ENCODE results near the gene PDCD10. TPM values are rescaled to one million over a fixed set of nuclear protein-coding genes. Genes with fewer than 3 reads are reported as not detected.

The PDCD10 gene
- polyA plus RNA-seq, 1 of the 3 experiments (the other 2 are of a cell fraction): 29.0 TPM

DNA sequence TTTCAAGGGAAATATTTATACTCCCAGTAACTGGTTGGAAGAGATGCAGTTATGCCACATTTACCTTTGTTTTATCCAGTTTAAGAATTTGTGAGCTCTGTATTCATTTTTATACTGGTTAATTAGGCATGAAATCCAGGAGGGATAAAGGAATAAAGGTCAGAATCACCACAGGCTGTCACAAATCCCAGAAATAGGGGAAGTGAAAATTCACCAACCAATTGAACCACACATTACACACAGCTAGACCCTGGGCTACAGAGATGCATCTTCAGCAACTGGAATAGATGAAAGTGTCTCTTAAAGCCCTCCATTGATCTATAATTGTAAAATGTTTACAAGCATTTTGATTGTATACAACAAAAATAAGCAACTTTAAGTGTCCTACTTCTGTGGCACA is 19.4 kb upstream of the PDCD10 start:
- H3K9me2 ChIP-seq: no peaks in the 10 kb centered on the region
- H2AFZ ChIP-seq (ENCODE audit: low read depth): no peak overlapping the region
- H3K4me3 ChIP-seq (ENCODE audit: low read depth in 2 of 2, low read length in 1 of 2): no peak overlapping the region
- no peaks in the 10 kb centered on the region for H3K9me3 ChIP-seq
- TF ChIP-seq TCF12 (IDR thresholded peaks at IDR 0.05) (no peak), ZBTB33 (IDR thresholded peaks at IDR 0.05; ENCODE audit: borderline replicate concordance, low read depth) (no peak), CTCF (IDR thresholded peaks at IDR 0.05) (no peak), GABPA (IDR thresholded peaks at IDR 0.05; ENCODE audit: low read depth) (no peak), FOSL2 (IDR thresholded peaks at IDR 0.05; ENCODE audit: borderline replicate concordance, low read depth) (no peak), YY1 (IDR thresholded peaks at IDR 0.05; ENCODE audit: low read depth) (no peak), MEF2A (IDR thresholded peaks at IDR 0.05; ENCODE audit: borderline replicate concordance, low read depth) (no peak), JUND (IDR thresholded peaks at IDR 0.05) (no peak), IRF3 (IDR thresholded peaks at IDR 0.05; ENCODE audit: low read depth, low read length) (no peak)
- no peak for DNase-seq
- no peak overlapping the region for H3K9ac ChIP-seq
- H3K27ac ChIP-seq (ENCODE audit: low read depth in 2 of 2, low read length in 1 of 2): no peak overlapping the region
- ChIA-PET CTCF (interaction anchor here (4.4 kb wide), 1 partner anchor 14 kb away, joined by 19 read pairs; no protein-coding TSS in a partner anchor), POLR2A (no interaction called here)
- no peaks in the 10 kb centered on the region for H3K4me1 ChIP-seq (ENCODE audit: control insufficient read depth in 1 of 2, insufficient read depth in 2 of 2, low read depth in 1 of 2, low read length in 1 of 2)
- no peaks in the 10 kb centered on the region for H3K36me3 ChIP-seq (replicated peaks in 1 of 2; ENCODE audit: control insufficient read depth in 1 of 2, insufficient read depth in 2 of 2, low read length in 1 of 2)
- no peaks in the 10 kb centered on the region for H3F3A ChIP-seq (replicated peaks; ENCODE audit: insufficient read depth)
- no peak overlapping the region for H3K4me2 ChIP-seq
- no peaks in the 10 kb centered on the region for H3K79me2 ChIP-seq (ENCODE audit: insufficient read depth)
- no peaks in the 10 kb centered on the region for H4K20me1 ChIP-seq (ENCODE audit: insufficient read depth)
- H3K27me3 ChIP-seq (ENCODE audit: insufficient read depth): no peaks in the 10 kb centered on the region

DNA sequence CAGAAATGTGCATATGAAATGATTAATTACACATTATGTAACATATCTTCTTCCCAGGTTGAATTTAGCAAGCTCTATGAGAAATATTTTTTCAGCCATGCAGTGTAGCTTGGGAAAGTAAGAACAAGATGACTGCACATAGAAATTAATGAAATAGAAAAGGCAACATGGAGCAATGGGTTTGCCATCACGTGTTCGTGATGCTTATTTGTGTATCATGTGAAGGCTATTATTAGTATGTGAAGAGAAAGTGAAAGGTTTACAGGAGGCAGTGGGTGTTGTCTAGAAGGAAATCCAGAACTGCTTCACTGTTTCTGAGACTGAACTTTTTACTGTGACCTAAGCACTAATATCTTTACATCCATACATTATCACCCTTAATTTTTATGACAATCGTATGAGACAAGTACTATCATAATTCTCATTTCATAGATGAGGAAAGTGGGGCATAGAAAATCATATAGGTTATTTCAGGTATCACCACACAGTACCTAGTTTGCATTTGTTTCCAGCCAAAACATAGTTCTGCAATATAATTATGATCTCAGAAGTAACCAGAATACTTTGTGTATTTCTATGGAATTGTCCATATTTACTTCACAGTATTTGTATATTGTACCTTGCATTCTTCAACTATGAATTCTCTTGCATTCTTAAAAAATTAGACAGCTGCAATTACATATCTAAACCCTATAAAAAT is 15.7 kb upstream of the PDCD10 start:
- POLR2A ChIA-PET: no interaction called here
- Histone ChIP-seq H3K79me2 (ENCODE audit: insufficient read depth) (no peaks in the 10 kb centered on the region), H3K9me2 (no peaks in the 10 kb centered on the region), H3K4me1 (ENCODE audit: control insufficient read depth in 1 of 2, insufficient read depth in 2 of 2, low read depth in 1 of 2, low read length in 1 of 2) (no peaks in the 10 kb centered on the region), H3K9ac (no peak overlapping the region), H3K4me2 (no peak overlapping the region), H3K4me3 (ENCODE audit: low read depth in 2 of 2, low read length in 1 of 2) (no peak overlapping the region), H4K20me1 (ENCODE audit: insufficient read depth) (no peaks in the 10 kb centered on the region), H3K36me3 (replicated peaks in 1 of 2; ENCODE audit: control insufficient read depth in 1 of 2, insufficient read depth in 2 of 2, low read length in 1 of 2) (no peaks in the 10 kb centered on the region), H3F3A (replicated peaks; ENCODE audit: insufficient read depth) (no peaks in the 10 kb centered on the region), H3K27me3 (ENCODE audit: insufficient read depth) (no peaks in the 10 kb centered on the region), H2AFZ (ENCODE audit: low read depth) (no peak overlapping the region), H3K9me3 (no peaks in the 10 kb centered on the region), H3K27ac (ENCODE audit: low read depth in 2 of 2, low read length in 1 of 2) (no peak overlapping the region)
- WGBS (ENCODE audit: low lambda C conversion rate): 86% methylated on average over 3 of the region's 3 CpGs
- DNase-seq: no peak
- no peak for TF ChIP-seq EZH2phosphoT487 (IDR thresholded peaks at IDR 0.05; ENCODE audit: borderline replicate concordance, low read depth)
- TF ChIP-seq, protein P1, sequence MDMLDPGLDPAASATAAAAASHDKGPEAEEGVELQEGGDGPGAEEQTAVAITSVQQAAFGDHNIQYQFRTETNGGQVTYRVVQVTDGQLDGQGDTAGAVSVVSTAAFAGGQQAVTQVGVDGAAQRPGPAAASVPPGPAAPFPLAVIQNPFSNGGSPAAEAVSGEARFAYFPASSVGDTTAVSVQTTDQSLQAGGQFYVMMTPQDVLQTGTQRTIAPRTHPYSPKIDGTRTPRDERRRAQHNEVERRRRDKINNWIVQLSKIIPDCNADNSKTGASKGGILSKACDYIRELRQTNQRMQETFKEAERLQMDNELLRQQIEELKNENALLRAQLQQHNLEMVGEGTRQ (IDR thresholded peaks at IDR 0.05; ENCODE audit: borderline replicate concordance, low read depth, low read length): no peak
- no peak for TF ChIP-seq JUND (IDR thresholded peaks at IDR 0.05)
- CTCF ChIA-PET: interaction anchor here (0.5 to 3.0 kb wide), 4 partner anchors 10 to 1556 kb away, joined by 3 to 15 read pairs (median 3); no protein-coding TSS in a partner anchor
